DMS79 treated with DMSO at 0.1 percent for 48 hours (cell line): Measurements from ENCODE around the gene SLC1A7.

Source experiments
- DNase-seq: peaks from one replicate; lab custom pipeline; 2025; lab: John Stamatoyannopoulos, UW

The SLC1A7 gene

DNA sequence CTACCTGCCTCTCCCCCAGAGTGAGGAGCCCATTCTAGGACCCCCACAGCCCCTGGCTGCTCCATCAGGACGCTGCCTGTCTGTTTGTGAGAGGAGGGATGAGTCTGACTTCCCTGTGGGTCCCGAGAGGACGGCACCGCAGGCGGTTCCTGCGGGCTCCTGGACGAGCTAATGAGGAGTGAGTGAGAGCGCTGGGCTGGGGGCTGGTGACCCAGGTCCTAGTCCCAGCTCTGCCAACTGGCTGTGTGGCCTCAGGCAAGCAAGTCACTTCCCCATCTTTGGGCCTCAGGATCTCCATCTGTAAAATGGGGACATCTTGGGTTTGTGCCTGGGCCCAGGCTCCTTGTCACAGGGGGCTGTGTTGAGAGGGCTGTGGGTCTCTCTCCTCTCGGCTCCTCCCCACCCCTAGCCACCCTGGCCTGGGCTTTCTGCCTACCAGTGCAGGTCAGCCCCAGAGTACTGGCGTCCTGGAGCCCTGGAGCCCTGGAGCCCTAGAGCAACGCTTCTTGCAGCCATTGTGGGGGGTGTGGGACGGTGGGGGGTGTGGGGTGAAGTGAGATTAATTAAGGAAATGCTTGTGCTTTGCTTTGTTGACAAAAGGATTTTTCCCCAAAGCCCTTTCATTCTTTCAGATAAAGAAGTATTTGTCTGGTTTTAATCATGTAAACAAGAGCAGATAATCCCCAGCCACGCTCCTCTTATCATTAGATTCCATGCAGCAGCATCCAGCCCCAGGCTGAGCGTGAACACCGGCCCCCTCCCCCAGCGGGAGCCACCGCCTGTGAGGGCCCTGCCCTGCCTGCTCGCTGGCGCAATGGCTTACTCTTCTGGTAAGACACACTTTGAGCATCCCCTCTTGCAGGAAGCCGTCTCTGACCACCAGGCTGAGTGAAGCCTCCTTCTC, 26.8 kb downstream of the SLC1A7 start:
- no peak for DNase-seq

DNA sequence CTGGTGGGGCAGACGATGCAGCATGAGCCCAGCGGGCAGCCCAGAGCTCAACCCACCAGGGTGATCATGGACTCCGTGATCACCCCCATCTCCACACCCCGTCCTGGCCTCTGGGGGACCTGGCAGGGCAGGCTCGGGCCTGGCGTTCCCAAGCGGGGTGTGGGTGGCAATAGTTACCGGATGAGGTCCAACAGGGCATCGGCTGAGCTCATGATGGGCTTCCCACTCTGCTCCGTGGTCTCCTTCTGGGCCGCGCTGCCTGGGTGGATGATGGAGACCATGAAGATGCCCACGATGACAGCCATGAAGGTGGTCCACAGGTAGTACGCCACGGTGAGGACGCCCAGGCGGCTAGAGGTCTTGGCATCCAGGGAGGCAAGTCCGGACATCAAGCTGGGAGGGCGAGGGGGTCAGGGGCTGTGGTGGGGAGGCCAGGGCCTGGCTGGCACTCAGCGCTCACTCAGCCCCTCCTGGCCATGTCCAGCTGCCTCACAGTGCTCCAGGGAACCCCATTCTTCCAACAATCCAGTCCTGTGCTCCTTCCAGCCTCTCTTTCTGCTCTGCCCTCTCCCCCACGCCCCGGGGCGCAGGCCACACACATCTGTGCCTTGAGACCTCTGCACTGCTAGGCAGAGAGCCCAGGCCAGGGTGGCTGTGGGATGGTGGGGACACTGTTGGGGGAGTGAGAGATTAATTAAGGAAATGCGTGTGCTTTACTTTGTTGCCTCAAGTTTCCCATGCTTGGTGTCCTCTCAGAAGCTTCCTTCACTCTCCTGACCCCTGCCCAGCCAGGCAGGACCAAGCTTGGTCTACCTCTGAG, 27.6 kb downstream of the SLC1A7 start:
- DNase-seq, result no peak

DNA sequence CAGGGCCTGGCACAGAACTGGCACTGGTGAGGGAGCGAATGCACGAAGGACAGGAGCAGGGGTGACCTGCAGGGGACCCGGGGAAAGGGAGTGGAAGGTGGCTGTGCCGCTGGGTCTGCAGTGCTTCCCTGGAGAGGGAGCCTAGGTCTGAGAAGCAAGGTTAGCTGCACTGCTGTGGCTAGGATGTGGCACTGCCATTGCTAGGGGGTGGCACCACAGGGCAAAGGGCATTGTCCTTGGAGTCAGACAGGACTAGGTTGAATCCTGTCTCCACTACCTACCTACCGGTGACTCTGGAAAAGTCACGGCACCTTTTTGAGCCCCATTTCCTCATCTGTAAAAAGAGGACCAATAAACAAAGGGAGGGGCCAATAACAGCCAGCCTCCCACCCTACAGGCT, 28.3 kb downstream of the SLC1A7 start:
- no peak for DNase-seq

DNA sequence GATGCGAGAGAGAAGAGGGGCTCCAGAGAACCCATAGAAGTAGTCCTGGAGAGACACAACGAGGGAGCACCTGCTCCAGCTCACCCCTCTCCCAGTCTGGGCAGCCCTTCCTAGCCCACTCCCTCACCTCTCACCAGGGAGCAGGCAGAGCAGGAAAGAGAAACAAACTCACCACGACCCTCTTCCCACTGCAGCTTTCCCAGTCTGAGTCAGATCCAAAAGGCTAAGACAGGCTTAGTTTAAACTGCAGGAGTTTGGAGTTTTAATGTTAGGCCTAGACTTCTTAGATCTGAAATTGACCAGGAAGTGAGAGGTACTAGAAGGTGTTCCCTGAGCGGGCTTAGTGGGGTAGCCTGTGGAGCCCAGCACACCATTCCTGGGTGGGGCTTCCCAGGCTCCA, 29.6 kb downstream of the SLC1A7 start:
- DNase-seq, result no peak

DNA sequence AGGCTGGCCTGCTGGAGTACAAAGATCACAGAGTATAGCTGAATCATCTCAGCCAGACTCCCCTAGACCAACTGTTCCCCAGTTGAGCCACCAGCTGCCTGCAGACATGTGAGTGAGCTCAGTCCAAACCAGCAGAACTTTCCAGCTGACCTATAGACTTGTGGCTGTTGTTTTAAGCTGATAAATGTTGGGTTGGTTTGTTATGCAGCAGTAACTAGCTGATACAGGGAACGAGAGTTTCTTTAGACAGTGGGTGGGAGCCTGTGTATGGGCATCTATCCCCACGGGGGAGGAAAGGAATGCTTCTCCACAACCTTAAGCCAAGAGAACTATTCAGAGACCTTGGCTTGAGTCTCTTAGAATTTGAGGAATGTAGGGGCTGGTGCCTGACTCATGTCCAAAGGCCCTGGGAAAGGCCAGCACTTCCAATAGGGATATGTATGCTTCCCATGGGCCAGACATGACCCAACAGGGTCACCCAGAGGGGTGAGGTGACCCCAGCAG, 30.1 kb downstream of the SLC1A7 start:
- no peak for DNase-seq

DNA sequence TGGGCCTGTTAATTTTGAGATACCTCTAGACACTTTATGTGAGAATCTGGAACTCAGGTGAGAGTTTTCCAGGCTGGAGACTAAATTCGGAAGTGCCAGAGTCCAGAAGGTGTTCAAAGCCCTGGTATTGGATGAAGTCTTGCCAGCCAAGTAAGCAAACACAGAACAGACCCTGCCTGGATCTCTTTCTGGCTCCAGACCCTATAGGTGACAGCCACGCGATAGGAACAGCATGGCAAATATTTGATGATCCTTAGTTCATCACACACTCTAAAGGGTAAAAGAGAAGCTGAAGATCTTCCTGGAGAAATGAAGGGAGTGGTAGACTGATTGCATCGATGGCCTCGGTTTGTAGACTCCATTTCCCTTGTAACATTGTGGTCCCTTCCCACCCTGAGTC, 30.7 kb downstream of the SLC1A7 start:
- DNase-seq, result no peak

DNA sequence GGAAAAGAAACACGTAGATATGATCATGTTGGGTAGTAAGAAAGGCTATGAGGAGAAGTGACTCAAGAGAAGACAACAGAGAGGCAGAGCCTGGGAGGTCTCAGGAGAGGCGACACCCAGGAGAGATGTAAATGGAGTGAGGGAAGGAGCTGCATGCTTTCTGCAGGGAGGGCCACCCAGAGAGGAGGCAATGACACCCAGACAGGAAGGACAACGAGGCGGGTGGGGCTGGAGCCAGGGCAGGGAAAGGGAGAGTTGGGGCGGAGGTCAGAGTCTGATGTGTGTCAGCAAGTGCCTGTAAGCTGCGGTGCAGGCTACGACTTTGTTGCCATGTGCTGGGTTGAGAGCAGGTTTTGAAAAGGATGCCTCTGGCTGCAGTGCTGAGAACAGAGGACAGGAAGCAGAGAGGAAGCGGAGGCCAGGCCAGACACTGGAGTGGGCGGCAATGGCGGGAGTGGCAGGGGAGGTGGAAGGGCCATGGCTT, 31.3 kb downstream of the SLC1A7 start:
- DNase-seq, result no peak

DNA sequence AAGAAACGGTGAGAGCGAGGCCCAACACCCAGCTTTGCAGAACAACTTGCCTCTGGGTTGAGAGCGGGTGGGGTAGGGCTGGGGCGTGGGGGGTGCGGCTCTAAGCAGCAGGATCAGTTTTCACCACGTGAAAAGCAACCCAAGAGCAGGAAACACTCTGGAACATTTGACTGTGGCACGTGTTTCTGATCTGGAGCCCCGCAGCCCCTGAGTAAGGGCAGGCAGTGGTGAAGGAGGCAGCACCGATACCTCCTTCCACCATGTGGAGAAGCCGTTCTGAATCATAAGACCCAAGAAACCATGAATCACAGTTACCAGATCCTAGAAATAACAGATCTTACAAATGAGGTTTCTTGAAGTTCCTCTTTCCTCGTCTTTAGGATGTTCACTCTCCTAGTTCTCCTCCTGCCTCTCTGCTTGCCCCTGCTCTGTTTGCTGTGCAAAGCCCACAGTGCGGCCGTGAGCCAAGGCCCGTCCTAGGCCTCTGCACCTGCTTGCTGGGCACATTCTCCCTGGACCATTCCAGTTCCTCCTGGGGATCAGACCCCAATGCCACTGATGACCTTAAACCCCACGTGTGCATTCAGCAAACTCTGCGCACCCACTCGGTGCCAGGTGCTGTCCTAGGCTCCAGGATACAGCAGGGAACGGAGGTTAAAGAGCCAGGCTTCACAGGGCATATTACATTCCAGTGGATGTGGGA, 31.9 kb downstream of the SLC1A7 start:
- no peak for DNase-seq

DNA sequence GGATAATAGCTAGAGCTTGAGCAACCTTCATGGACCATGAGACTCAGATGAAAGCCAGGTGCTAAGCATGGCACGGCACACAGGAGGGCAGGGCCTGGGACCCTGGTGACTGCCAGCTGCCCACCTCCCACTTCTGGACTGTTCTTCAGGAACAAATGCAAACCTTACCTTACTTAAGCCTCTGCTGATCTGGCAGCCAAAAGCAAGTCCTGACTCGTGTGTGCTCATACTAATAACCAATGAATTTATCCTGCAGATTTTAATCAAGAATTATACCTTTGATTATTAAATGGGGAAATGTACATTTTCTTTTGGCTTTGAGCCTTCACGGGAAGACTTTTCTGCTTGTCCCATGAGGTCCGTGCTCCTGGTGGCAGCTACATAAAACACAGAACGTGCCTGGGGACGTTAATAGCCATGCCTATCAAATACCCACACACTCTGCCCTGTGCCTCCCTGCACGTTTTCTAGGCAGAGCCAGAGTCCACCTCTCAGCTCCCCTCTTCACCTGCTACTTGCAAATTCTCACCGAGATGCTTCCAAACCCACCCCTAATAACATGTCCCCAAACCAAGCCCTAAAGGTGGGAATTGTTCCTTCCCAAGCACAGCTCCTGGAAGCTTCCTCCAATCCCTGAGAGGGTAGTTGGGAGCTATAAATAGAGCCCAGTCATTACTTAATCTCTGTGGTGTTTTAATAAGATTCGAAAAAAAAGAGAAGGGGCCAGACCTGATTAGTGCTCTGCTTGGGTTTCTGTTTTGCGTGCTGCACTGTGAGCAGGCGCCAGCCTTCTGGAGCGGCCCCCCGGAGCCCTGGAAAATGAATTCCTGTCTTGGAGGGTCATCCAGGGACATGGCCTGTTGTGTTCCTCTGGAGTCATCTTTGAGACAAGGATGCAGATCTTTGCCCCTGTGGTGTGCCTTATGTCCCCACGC, 33.5 kb downstream of the SLC1A7 start:
- no peak for DNase-seq

DNA sequence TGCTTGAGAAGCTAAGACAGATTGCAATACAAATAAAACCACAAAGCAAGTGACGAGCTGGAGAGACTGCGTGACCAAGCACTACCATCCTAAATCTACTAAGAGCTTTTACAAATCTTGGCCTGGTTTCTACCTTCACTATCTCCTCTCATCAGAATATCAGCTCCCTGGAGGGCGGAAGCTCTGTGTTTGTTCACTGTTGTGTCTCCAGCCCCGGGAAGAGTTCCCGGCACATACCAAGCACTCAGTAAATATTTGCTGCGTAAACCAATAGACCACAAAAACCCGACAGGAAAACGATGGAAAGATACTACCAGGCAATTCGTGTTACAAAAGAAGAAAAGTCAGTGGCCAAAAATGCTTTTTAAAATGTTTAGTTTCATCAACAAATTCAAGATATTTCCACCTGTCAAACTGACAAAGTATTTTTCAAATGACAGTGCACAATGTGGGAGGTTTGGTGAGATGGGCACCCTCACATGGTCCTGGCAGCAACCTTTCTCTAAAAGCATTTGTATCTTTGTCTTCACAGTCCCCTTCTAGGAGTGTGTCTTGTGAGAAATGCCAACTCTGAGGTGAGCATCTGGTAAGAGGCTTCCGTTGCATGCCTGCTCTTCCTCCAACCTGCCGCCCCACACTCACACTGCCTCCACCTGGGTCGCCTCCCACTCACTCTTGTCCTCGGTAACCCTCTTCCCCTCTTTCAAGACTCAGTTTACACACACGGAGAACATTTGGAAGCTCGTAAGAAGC, 34.7 kb downstream of the SLC1A7 start:
- peak; percentile 11 for DNase-seq

DNA sequence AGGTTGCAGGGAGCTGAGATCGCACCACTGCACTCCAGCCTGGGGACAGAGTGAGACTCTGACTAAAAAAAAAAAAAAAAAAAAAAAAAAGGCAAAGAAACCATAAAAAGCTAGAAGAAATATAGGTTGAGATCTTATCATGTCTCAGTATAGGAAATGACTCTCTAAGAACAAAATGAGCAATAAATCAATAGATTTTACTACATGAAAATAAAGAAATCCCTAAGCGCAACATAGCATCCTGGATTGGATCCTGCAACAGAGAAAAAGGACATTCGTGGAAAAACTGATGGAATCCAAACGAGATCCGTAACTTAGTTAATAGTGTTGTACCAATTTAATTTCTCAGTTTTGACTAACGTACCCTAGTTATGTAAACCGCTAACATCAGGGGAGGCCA, 35.3 kb downstream of the SLC1A7 start:
- DNase-seq, result no peak

DNA sequence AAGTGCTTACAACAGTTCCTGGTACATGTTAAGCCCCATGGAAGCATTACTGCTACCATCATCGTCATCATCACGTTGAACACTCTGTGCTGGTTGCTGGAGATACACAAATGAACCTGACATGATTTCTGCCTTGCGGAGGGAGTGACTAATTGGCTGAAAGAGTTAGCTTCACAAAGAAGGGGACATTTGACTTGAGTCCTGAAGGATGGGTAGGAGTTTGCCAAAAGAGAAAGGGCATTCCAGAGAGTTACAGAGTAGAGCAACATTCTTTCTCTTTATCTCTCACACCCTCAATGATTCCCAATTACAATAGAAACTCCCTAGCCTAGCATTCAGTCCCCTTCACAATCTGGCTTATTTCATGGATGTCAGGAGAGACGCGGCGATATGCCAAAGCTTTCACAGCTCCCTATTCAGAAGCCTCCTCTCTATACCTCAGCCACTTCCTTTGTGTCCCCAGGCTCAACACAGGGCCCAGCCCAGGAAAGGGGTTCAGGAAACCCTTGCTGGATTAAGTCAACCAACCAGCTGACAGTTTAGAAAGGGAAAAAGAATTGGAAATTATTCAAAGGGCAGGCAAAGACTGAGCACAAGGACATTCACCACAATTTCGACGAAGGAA, 38.0 kb downstream of the SLC1A7 start:
- no peak for DNase-seq

DNA sequence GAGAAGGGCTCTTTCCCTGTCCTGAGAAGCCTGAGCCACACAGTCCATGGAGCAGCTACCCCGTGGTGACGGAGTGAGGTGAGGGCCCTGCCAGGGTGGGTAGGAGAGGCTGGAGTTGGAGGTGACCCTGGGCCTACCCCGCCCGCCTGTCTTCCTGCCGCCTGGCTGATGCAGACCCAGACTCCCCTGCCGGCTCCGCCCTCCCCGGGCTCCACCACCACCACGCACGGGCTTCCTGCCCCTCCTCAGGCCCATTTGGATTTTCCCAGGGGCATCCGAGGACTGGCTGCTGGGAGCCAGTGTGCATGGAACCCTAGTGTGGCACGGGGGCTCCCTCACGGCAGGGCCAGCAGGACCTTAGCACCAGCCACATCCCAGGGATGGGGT, 47.9 kb downstream of the SLC1A7 start:
- no peak for DNase-seq

DNA sequence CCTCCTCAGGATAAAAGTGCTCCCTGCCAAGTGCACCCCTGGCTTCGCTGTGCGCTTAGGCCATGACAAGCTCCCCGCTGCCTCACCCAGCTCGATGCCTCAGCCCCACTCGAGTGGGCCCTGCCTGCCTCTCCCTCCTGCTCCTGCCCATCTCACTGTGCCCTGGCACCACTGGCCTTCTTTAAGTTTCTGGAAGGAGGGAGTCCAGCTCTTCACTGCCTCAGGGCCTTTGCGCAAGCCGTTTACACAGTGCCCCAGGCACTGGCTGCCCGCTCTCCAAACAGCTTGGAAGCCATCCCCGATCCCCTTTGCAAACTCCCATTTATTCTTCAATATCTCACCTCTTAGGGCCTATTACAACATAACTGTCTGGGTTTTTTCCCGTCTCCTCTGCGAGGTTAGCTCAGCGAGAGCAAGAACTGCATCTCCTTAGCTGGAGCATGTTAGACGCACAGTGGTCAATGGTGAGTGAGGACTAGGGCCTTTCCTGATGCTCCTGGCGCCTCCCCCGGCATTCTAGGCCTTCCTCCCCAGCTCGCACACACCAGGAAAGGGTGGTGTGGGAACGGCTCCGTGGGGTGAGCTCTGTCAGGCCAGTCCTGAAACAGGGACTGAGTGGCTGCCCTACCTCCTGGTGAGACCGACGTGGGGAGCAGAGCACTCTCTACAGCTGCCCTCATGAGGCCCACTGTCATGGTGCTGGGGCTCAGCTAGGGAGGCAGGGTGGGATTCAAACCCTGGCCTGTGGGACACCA, 48.5 kb downstream of the SLC1A7 start:
- DNase-seq, result no peak

DNA sequence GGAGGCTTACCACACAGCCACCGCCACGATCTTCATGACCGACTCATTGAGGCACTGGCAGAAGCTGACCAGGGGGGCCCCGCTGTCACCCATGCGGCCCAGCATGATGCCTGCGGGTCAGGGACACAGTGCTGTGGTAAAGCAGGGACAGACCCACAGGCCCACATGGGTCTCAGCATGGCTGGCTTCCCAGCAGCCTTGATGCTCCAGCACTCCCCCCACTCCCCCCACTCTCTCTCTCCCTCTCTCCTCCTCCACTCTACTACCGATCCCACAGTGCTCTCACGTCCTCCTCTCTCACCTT, 49.0 kb downstream of the SLC1A7 start:
- DNase-seq, result no peak

DNA sequence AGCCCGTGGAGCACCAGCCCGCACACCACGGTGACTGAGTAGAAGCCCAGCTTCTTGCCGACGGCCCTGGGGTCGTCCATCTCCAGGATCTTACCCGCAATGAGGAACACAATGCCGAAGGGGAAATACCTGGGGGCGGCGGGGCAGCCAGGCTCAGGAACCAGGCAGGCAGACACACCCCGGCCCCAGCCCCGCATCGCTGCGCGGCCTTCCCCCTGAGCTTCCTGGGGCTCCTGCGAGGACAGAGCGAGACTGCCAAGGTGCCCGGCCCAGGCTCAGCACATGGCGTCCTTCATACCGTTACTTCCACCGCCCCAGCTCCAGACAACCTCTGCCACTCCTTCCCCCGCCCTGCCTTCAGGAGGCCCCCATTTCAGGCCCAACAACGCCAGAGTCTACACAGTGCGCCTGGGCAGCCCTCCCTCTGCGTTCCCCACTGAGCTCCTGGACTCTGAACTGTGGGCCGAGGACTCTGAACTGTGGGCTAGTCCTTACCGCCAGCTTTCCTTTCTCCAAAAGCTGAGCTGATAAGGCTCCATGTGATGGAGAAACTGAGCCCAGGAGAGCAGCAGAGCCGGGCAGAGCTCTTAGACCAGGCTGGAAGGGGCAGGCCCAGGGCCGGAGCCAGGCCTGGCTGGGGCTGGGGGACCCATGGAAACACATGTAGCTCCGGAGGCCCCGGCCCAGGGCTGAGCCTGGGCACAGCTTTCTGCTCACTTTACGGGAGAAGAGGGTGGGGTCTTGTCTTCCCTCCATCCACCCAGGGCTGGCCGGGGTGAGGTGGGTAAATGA, 49.6 kb downstream of the SLC1A7 start:
- DNase-seq, result no peak

DNA sequence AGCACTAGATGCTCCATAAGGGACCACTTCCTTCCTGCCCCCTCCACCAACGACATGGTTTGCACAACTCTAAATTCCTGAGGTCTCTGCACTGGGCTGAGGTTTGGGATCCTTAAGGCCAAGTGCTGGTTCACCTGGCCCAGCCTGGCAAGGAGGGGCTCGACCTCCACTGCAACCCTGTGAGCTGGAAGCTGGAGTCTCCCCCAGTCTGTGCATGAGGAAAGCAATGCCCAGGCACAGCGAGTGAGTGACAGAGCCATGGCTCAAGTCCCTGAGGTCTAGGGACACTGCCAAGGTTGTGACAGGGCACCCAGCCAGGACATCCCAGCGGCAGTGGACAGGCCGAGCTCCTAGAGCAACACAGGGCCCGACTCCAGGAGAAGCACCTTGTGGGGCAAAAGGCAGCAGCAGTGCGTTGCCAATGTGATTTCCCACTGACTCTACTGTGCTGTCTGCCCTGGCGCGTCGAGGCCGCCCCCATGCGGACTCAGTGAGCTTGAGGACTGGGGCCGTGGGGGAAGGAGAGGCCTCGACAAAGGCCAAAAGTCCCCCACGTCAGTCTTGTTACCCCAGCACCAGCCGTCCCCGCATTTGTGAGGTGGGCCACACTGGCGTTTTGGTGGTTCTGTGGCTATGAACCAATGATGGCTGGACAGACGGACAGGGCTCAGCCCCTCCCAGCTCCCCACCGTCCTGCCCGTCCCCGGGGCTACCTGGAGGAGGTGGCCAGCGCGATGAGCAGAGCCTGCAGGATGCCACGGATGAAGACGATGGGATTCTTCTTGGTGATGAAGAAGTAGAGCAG, 50.4 kb downstream of the SLC1A7 start:
- DNase-seq, result no peak
